ENCODE measurements around the gene DAB2IP.

GRCh38 chr9:121714075-121714705, 62.8 kb downstream of the DAB2IP start:
- TF ChIP-seq CTCF (IDR thresholded peaks at IDR 0.05) (no peak), EZH2 (IDR thresholded peaks at IDR 0.05) (no peak), EZH2phosphoT487 (IDR thresholded peaks at IDR 0.05) (no peak)

All from neural progenitor cell (in vitro differentiated cells).